ENCODE results near the gene ATF7.
"Not testable (repeated sequence)": the region's sequence is repeated elsewhere in the genome, so short reads cannot be mapped to it uniquely, and the experiment has no call there.

ATF7 gene

DNA sequence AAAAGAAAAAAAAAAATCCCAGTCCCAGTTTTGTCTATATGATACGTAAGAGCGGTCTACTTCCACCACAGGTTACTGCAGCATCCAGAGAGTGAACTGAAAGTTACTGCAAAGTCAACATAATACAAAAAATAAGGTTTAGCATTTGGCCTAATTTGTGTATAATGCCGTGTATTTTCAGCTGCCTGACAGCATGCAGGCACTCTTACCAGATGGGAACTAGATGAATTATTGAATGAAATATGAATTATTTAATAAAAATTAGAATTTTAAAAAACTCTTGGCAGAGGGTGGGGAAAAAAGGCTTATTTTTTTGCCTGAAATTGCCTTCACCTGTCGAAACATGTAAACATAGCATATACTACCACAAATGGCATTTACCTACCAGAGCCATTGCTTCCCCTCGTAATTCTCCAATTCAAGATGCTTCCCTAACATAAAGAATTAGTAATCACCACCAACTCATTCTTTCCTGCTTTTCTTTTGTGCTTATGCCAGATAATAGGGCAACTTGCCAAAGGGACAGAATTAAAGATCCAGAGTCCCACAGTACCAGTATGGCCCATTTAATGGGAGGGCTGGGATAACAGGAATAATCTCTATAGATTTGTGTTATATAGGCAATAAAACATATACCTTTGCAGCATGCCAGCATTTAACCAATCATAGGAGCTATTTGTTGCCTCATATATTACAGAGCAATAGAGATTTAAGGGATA is 31.1 kb downstream of the ATF7 start:
- no peak for DNase-seq

DNA sequence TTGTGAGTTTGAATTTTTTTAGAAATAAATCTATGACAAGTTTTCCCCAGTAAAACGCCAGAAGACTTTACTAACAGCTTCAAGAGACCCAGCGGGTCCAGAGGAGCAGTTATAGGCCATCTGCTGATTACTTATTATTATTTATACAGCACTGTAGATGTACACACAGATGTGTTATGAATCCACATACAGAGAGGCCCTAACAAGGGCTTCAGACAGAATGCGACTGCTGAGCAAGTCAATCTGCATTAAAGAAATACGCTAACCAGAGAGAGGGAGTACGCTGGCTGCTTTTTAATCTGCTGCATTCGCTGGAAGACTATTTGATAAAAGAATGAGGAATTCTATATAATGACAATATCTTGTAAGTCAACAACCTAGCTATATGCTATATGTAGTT is 32.5 kb downstream of the ATF7 start:
- DNase-seq, result no peak

DNA sequence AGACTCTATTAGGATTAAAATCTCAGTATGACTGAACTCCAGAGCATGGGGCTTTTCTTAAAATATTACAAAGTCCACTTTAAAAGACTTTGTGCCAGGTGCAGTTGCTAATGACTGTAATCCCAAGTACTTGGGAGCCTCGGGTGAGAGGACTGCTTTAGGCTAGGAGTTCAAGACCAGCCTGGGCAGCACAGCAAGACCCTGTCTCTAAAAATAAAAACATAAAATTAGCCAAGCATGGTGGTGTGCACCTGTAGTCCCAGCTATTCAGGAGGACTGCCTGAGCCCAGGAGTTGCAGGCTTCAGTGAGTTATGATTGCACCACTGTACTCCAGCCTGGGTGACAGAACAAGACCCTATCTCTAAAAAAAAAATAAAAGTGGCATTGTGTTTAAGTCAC is 33.2 kb downstream of the ATF7 start:
- no peak for DNase-seq

DNA sequence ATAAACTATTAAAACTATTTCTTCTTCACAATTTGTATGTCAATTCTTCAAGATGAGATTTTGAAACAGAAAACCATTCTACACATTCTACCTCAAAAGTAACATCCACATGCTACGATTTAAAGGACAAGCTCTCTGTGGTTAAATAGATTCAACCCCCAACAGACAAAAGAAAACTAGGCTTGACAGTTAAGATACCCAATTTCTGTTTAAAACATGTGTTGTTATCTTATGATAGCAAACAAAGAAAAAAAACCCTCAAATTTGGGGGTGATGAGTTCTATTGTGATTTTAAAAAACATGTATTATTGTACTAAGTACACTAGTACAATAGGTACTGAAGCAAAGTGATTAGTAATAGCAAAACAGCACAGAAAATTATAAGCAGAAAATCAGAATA is 33.8 kb downstream of the ATF7 start:
- no peak for DNase-seq

DNA sequence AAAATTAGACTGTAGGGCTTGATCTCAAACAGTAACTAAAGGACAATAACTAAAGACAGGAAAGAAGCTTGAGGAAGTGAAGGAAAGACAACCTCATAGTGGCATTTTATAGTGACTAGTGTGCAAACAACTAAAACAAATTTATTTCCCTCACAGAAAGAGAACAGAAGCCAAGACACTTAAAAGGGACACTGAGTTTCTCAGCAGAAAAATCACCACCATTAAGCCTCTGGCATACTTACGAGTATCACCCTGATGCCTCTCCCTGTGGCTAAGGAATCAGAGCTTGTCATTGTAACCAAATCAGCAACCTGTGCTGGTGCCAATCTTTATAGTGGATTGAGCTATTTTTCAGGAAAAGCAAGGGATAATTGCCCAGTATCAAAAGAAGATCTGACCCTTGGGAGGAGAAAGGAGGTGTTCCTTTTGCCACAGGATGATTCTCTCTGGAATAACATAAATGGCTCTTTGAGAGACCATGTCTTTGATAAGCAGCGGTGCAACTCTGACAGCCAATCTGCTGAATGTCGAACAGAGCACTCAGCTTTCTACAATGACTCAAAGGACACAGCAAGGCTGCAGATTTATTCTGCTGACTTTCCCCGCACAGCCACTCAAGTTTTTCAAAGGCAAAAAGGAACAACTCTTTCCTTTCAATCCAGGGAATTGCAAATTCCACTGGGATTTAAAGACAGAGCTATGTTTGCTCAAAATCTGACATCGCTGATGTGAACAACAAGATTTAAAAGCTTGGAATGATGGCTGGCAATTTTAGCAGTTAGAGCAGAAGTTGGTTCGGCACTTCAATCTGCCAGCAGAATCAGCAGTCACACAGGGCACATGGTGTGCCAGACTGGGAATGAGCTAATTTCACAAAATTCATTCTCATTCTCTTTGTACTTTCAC is 34.6 kb downstream of the ATF7 start:
- no peak for DNase-seq

DNA sequence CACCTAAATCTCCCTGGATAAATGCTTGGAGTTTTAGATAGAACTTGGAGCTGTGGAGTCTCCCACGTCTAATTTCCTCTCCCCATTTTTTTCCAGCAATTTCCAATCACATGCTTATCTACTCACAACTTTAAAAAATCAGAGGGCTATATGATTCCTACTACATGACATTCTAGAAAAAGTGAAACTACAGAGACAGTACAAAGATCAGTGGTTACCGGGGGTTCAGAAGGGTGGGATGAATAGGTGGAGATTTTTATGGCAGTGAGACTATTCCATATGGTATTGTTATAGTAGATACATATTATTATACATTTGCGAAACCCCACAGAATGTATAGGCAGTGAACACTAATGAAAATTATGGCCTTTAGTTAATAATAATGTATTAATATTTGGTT is 35.5 kb downstream of the ATF7 start:
- no peak for DNase-seq

DNA sequence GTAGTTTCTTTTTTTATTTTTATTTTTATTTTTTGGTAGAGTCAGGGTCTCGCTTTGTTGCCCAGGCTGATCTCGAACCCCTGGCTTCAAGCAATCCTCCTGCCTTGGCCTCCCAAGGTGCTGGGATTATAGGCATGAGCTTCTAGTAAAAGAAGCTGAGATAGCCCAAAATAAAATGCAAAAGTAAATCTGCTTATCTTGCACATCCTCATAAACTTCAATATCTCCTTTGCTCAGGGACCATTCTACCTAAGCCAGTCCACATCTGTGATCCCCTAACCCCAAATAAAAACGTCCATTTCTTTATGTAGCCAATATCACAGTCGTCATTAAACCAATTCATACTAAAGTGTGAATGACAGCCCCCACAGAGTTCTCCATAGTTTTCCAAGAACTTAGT is 36.3 kb downstream of the ATF7 start:
- DNase-seq, result no peak

DNA sequence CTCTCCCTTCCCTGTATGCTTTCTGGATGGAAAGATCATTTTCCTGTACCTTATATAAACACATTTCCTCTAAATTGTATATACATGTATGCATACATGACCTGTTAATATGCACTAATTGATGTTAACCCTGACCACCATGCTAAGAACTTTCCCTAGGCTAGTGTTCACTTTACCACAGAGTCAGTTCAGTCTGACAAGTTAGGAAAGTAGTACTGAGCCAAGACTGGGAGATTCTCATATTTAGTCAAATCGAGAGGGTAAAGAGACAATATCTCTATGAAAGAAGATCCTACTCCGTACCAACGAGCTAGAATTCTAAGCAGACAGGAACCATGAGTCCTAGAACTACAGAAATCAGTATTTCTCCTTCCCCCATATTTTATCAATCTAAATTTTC is 36.8 kb downstream of the ATF7 start:
- no peak for DNase-seq

DNA sequence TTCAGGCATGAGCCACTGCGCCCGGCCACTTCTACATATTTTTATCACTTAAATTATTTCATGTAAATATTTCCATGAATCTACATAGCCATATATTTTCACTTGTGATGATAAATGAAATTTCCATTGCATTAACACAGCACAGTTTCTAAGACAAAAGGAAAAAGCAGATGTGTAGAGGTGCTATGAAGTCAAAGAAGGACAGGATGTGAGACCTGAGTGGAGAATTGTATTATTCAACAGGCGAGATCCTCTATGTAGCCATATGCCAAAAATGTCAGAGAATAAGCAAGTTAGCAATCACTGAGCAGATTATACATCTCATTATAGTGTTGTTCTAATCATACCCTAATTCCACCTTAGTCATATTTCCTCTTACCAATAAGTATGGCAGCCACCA is 38.1 kb downstream of the ATF7 start:
- no peak for DNase-seq

DNA sequence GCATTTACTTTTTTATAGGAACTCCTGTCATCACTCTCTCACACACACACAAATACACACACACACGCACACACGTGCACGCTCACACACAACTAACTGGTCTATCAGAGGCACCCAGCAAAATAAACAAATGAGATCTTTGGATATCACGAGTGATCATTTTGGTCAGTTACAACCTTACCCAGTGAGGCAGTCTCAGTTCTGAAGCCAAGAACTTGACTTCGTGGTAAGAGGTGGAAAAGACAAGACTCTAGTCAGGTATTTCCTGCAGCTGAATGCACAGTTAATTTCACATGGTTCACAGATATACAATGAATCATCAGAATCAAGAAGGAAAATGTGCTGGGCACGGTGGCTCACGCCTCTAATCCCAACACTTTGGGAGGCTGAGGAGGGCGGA is 39.4 kb downstream of the ATF7 start:
- DNase-seq, result no peak

DNA sequence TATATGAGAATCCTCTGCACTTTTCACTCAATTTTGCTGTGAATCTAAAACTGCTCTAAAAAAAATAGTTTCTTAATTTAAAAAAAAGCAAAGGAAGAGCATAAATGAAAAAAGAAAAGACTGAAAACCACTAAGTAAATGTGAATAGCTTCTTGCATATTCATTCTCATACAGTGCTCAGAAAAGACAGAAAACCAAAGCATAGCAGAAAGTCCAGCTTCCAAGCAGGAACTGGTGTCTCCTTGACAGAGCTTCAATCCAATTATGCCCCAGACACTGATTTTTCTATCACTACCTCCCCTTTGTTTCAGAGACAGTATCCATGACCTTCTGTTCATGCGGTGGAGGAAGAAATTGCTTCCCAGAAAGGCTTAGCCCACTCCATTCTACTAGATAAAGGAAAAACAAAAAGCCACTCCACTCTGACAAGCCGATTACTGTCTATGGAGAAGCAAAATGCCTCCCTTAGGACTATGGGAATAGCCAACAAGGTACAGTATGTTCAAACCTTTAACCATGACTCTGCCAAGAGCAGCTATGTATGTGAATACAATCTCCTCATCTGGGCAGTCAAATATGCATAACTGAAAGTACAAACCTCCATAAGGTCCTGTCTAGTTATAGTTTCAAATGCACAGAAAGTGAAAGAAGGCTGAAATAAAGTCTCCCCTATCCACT is 40.6 kb downstream of the ATF7 start:
- DNase-seq, result no peak

DNA sequence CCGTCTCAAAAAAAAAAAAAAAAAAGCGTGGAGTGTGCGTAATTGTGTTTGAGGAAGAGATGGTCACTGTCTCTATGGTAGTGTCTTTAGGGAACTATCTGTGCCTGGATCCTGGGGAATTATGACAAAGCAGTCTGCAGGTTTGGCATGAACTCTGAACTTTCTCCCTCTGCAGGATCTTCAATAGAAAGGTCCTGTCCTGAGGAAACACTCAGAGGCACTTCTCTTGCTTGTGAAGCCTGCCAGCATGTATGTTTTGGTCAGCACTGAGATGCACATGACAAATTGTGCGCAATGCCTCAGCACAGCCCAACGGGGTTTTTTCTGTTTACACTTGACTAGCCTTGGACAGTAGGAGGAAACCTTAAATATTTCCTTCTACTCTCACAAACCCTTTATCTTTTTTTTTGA is 46.6 kb downstream of the ATF7 start:
- DNase-seq, result no peak

DNA sequence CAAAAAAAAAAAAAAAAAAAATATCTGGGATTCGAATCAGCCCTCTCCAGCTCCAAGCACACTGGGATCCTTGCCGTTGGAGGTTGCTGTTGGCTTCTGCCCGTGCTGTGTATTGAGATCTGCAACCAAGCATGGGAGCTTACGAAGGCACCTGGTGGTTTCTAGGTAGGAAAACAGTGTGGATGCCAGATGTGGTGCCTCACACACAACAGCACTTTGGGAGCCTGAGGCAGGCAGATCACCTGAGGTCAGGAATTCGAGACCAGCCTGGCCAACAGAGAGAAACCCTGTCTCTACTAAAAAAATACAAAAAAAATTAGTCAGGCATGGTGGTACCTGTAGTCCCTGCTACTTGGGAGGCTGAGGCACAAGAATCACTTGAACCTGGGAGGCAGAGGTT is 47.4 kb downstream of the ATF7 start:
- DNase-seq, result no peak

DNA sequence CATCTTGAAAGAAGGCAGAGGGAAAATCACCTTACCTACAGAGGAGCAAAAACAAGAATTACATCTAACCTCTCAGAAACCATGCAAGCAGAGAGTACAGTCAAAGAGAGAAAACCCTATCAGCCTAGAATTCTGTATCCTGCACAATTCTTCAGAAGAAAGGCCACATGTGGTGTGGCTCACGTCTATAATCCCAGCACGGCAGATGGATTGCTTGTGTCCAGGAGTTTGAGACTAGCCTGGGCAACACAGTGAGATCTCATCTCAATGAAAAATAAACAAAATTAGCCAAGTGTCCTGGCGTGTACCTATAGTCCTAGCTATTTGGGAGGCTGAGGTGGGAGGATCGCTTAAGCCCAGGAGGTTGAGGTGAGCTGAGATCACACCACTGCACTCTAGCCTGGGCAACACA is 48.2 kb downstream of the ATF7 start:
- DNase-seq, result no peak

DNA sequence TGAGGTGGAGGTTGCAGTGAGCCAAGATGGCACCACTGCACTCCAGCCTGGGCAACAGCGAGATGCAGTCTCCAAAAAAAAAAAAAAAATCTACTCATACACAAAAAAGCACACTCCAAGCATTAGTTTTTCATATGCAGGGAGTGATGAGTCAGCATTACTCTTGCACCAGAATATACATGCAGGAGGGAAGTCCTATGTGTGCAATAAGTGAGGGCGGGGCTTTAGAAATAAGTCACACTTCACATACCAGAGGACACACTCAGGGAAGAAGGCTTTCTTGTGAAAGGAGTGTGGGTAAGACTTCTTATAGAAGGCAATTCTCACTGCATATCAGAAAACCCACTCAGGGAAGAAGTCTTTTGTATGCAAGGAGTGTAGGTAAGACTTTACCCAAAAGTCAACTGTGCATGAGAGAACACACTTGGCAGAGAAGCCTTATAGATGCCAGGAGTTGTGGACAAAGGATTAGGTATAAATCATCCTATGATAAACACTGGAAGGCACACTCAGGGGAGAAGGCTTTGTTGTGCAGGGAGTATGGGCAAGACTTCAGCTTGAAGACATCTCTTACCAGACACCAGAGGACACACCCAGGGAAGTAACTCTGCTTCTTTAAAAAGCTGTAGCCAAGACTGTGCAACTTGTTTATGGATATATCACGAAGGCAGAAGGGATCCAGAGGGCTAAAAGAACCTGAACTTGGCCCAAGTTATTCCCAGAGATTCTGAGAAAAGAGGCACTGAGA is 50.5 kb downstream of the ATF7 start:
- no peak for DNase-seq

DNA sequence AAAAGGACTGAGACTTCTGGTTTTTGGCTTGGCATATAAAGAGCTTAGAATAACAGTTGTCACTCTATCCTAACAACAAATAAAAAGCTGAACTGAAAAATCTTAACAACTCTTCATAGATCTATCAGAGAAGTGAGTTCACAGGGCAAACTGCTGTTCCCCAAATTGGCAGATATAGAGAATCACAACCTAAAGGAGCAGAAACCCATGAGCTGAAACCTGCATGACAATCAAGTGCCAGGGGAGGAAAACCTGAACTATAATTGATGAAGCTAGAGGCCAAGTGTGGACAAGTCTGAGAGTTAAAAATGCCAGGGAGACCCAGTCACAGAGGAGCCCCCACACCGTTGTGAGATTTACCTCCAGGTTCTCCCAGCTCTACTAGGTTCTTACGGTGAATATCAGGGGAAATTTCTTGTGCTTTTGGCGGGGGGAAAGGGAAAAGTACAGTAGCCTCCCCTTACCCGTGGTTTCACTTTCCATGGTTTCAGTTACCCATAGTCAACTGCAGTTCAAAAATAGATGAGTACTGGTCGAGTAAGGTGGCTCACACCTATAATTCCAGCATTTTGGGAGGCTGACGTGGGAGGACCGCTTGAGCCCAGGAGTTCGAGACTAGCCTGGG is 53.9 kb downstream of the ATF7 start:
- DNase-seq, result no peak

DNA sequence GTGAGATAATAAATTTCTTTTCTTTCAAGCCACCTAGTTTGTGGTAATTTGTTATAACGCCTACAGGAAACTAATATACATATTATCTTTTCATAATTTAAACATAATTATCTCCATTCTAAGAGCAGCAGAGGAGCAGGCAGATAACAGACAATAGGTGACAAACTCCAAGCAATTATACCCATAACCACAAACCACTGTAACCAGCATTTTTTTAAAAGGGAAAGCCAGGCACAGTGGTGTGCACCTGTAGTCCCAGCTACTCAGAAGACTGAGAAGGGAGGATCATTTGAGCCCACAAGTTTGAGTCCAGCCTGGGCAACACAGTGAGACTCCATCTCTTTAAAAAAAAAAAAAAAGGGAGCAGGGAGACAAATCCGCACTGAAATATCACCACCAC is 54.9 kb downstream of the ATF7 start:
- no peak for DNase-seq

DNA sequence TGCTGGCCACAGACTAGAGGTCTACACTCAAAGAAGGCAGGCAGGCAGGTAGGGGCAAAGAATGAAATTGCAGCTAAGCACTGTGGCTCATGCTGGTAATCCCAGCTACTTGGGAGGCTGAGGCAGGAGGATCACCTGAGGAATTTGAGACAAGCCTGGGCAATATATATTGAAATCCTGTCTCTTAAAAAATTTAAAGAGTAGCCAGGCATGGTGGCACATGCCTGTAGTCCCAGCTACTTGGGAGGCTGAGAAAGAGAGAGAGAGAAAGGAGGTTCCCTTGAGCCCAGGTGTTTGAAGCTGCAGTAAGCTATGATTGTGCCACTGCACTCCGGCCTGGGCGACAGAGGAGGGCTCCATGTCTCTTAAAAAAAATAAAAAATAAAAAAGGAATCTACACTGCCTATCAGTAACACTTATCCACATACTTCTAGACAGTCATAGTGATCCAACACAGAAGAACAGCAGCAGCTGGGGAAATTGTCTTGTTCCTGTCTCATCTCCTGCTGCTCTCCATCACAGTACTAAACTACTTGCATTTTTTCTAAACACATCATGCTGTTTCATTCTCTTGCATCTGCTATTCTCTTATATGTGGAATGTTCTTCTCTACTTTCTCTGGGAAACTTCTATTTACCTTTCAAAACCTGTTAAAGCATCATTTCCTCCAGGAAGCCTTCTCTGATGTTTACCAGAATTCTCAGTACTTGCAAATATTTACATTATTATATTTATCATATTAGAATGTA is 57.2 kb downstream of the ATF7 start:
- DNase-seq, result no peak

DNA sequence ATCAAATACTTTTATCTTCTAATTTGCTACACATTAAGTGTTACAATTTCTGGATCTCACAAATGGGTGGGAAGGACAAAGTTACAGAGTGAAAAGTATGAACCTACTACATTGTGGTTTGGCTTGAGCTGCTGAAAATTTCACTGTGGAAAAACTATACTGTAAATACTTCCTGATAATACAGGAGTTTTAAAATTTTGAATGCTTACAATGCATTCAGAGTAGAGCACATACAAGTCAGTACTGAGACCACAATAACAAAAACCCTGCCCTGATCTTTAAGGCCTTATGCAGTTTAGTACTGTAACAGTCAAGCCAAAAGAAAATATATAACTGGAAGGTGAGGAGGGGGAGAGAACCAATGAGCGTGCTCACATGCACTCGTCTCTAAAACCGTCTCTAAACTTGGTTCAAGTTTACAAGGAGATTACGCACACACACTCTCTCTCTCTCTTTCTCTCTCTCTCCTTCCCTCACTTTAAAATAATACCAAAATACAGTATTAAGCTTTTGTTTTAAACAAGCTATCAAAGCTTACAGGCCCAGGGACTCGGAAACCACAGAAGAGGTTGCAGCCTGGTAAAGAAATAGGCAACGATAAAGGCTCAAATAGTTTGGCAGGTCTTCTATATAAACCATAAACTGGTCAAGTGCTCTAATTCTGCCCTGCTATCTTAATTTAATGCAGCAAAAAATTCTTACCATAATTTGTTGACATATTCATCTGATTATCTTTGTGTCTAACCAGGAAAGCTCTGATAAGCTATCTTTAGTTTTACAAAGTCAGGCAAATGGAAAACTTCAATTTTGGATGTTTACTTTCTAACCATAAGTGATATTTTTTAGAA is 58.0 kb downstream of the ATF7 start:
- DNase-seq, result no peak

DNA sequence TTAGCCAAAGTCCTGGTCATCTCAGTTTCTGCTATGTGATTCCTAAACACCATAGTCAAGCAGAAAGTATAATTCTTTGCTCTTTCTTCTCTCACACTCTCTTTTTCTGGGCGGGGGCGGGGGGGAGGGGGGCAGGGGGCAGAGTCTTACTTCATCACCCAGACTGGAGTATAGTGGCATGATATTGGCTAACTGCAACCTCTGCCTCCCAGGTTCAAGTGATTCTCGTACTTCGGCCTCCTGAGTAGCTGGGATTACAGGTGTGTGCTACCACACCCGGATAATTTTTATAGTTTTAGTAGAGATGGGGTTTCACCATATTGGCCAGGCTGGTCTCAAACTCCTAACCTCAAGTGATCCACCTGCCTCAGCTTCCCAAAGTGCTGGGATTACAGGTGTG is 60.8 kb downstream of the ATF7 start:
- DNase-seq, result not testable (repeated sequence)

DNA sequence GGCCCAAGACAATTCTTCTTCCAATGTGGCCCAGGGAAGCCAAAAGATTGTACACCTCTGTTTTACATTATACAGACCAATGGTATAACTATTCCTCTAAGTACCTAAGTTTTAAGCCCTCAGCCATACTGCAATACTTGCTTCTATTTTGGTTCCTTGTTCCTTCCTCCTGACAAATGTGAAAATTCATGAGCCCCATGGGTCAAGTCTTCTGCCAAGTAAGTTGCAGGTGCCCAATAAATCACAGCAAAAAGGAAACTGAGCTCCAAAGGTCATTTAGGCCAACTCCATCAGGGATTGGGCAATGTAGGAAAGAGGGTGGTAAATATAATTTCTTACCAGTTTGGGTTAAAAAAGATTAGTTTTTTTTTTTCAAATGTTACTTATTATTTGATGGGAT is 61.2 kb downstream of the ATF7 start:
- DNase-seq, result no peak
